Neuron (in vitro differentiated cells): Measurements from ENCODE around the gene NUAK1.
"Not testable (repeated sequence)": the region's sequence is repeated elsewhere in the genome, so short reads cannot be mapped to it uniquely, and the experiment has no call there.

Experiments used
- H2AFZ ChIP-seq: one replicate; pipeline ENCODE4 v1.6.1; 2013; ENCODE audit warnings: low read depth, mild to moderate bottlenecking, inconsistent platforms, low read length, moderate library complexity
- H3K27me3 ChIP-seq: one replicate; pipeline ENCODE4 v1.6.1; 2013; ENCODE audit warnings: low read length; ENCODE audit not compliant: insufficient read depth
- H3K36me3 ChIP-seq: one replicate; pipeline ENCODE4 v1.6.1; 2013; ENCODE audit warnings: low read length; ENCODE audit not compliant: insufficient read depth
- H3K4me1 ChIP-seq: one replicate; pipeline ENCODE4 v1.6.1; 2013; ENCODE audit warnings: low read length; ENCODE audit not compliant: insufficient read depth
- H3K4me3 ChIP-seq: 2 replicates; pipeline ENCODE4 v1.5.1; 2013; ENCODE audit warnings: mild to moderate bottlenecking, low read length, moderate library complexity
- H3K9me3 ChIP-seq: one replicate; pipeline ENCODE4 v1.6.1; 2013; ENCODE audit warnings: low read length

NUAK1 gene

GRCh38 chr12:106025129-106025528 is 113.6 kb downstream of the NUAK1 start:
- Histone ChIP-seq H3K36me3 (no peaks in the 10 kb centered on the region), H3K4me3 (no peak overlapping the region), H3K27me3 (no peaks in the 10 kb centered on the region), H3K9me3 (no peaks in the 10 kb centered on the region), H3K4me1 (peaks cover 30% of the 10 kb centered on the region), H2AFZ (no peak overlapping the region)

- peaks cover 5% of the 10 kb centered on the region for H3K9me3 ChIP-seq
- H3K27me3 ChIP-seq, result no peaks in the 10 kb centered on the region
- H3K4me3 ChIP-seq, result no peak overlapping the region
Observed at GRCh38 chr12:106023039-106023438, 115.7 kb downstream of the NUAK1 start.

GRCh38 chr12:106022568-106023012 is 116.2 kb downstream of the NUAK1 start:
- Histone ChIP-seq H3K27me3 (no peaks in the 10 kb centered on the region), H3K36me3 (no peaks in the 10 kb centered on the region), H3K4me3 (no peak overlapping the region), H3K4me1 (peaks cover 30% of the 10 kb centered on the region), H2AFZ (no peak overlapping the region), H3K9me3 (peaks cover 5% of the 10 kb centered on the region)

More at GRCh38 chr12:106023039-106023438, 115.7 kb downstream of the NUAK1 start:
- no peaks in the 10 kb centered on the region for H3K36me3 ChIP-seq
- H2AFZ ChIP-seq, result no peak overlapping the region
- peaks cover 31% of the 10 kb centered on the region for H3K4me1 ChIP-seq

- no peaks in the 10 kb centered on the region for H3K27me3 ChIP-seq
- H3K36me3 ChIP-seq, result no peaks in the 10 kb centered on the region
- no peak overlapping the region for H3K4me3 ChIP-seq
- H3K9me3 ChIP-seq, result peaks cover 5% of the 10 kb centered on the region
- no peak overlapping the region for H2AFZ ChIP-seq
- peaks cover 20% of the 10 kb centered on the region for H3K4me1 ChIP-seq
Observed at GRCh38 chr12:106021516-106021915, 117.2 kb downstream of the NUAK1 start.

- Histone ChIP-seq H3K36me3 (no peaks in the 10 kb centered on the region), H3K4me1 (peaks cover 20% of the 10 kb centered on the region), H3K27me3 (no peaks in the 10 kb centered on the region), H3K9me3 (peaks cover 5% of the 10 kb centered on the region), H3K4me3 (no peak overlapping the region), H2AFZ (no peak overlapping the region)
Observed at GRCh38 chr12:106020736-106021135, 118.0 kb downstream of the NUAK1 start.

GRCh38 chr12:106019144-106019543 is 119.6 kb downstream of the NUAK1 start:
- H3K4me1 ChIP-seq, result peaks cover 20% of the 10 kb centered on the region
- no peaks in the 10 kb centered on the region for H3K36me3 ChIP-seq
- H3K4me3 ChIP-seq, result no peak overlapping the region
- H3K9me3 ChIP-seq, result peaks cover 5% of the 10 kb centered on the region
- no peak overlapping the region for H2AFZ ChIP-seq
- no peaks in the 10 kb centered on the region for H3K27me3 ChIP-seq

- Histone ChIP-seq H3K4me1 (peaks cover 20% of the 10 kb centered on the region), H3K27me3 (no peaks in the 10 kb centered on the region), H3K4me3 (no peak overlapping the region), H3K9me3 (peaks cover 5% of the 10 kb centered on the region), H2AFZ (no peak overlapping the region), H3K36me3 (no peaks in the 10 kb centered on the region)
Observed at GRCh38 chr12:106018286-106018685, 120.5 kb downstream of the NUAK1 start.

GRCh38 chr12:106016601-106017278 is 122.0 kb downstream of the NUAK1 start:
- not testable (repeated sequence) for H3K36me3 ChIP-seq, H3K9me3 ChIP-seq, H2AFZ ChIP-seq, H3K27me3 ChIP-seq, H3K4me3 ChIP-seq
- peaks cover 16% of the 10 kb centered on the region for H3K4me1 ChIP-seq

GRCh38 chr12:106015646-106016045 is 123.1 kb downstream of the NUAK1 start:
- Histone ChIP-seq H3K27me3 (no peaks in the 10 kb centered on the region), H2AFZ (no peak overlapping the region), H3K36me3 (no peaks in the 10 kb centered on the region), H3K4me1 (peaks cover 5% of the 10 kb centered on the region), H3K4me3 (no peak overlapping the region), H3K9me3 (peaks cover 5% of the 10 kb centered on the region)

- no peaks in the 10 kb centered on the region for H3K27me3 ChIP-seq
- peaks cover 2% of the 10 kb centered on the region for H3K9me3 ChIP-seq
- H2AFZ ChIP-seq, result no peak overlapping the region
- H3K36me3 ChIP-seq, result no peaks in the 10 kb centered on the region
- no peaks in the 10 kb centered on the region for H3K4me1 ChIP-seq
- no peak overlapping the region for H3K4me3 ChIP-seq
Observed at GRCh38 chr12:106013941-106014340, 124.8 kb downstream of the NUAK1 start.
